NT2/D1 (cell line): ENCODE results near the gene LMNB1.

Experiments used
- SUZ12 ChIP-seq: IDR thresholded peaks from 2 replicates; pipeline ENCODE4 v1.6.1; 2011; ENCODE audit not compliant: insufficient read length, insufficient read depth; ENCODE audit errors: extremely low read depth
- YY1 ChIP-seq: IDR thresholded peaks from 2 replicates; pipeline ENCODE4 v1.6.1; 2011; ENCODE audit not compliant: insufficient read length, insufficient read depth
- ZNF274 ChIP-seq: IDR thresholded peaks from 2 replicates; pipeline ENCODE4 v1.6.1; 2011; ENCODE audit warnings: mild to moderate bottlenecking, low read depth, low read length

DNA sequence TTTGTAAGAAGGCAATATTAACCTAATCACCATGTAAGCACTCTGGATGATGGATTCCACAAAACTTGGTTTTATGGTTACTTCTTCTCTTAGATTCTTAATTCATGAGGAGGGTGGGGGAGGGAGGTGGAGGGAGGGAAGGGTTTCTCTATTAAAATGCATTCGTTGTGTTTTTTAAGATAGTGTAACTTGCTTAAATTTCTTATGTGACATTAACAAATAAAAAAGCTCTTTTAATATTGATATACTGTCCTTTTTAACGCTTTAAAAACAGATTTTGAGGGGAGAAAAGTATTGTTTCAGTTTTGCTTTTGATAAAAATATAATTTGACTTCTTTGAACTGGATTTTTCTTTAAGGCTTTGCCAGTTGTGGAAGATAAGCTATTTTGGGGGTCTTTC lies 59.8 kb downstream of the LMNB1 start:
- TF ChIP-seq ZNF274 (no peak), SUZ12 (no peak), YY1 (no peak)
